Immature natural killer cell (primary cell): ENCODE measurements around the gene ASPSCR1. TPM values are rescaled to one million over a fixed set of nuclear protein-coding genes. Genes with fewer than 3 reads are reported as not detected.
A peak's percentile ranks its signal among the peaks of the same experiment; 100 is the strongest.

ENCODE experiments used
- DNase-seq, 3 donors: peaks; one replicate each; pipeline ENCODE4 v3.0.0; 2022; ENCODE audit warnings: mixed read lengths in 1 of 3
- H3K27ac Mint-ChIP-seq, 6 donors: one replicate each; pipeline ENCODE4 v1.8.0; 2020; ENCODE audit warnings: mixed read lengths in 6 of 6, mild to moderate bottlenecking in 5 of 6, inconsistent platforms in 4 of 6, moderate library complexity in 3 of 6
- H3K27me3 Mint-ChIP-seq, 3 donors: one replicate each; pipeline ENCODE4 v1.8.0; 2020 to 2021; ENCODE audit warnings: low read depth in 3 of 3, mild to moderate bottlenecking in 3 of 3, mixed read lengths in 3 of 3, moderate library complexity in 3 of 3, inconsistent platforms in 1 of 3
- H3K36me3 Mint-ChIP-seq, 3 donors: one replicate each; pipeline ENCODE4 v1.8.0; 2020; ENCODE audit warnings: mixed read lengths in 3 of 3, inconsistent platforms in 2 of 3, mild to moderate bottlenecking in 2 of 3
- H3K4me1 Mint-ChIP-seq, 2 donors: one replicate each; pipeline ENCODE4 v1.8.0; 2020; ENCODE audit warnings: inconsistent platforms in 2 of 2, mild to moderate bottlenecking in 2 of 2, mixed read lengths in 2 of 2, moderate library complexity in 1 of 2
- H3K4me3 Mint-ChIP-seq, 5 donors: one replicate each; pipeline ENCODE4 v1.8.0; 2020; ENCODE audit warnings: mild to moderate bottlenecking in 5 of 5, mixed read lengths in 5 of 5, inconsistent platforms in 3 of 5, moderate library complexity in 3 of 5
- H3K9me3 Mint-ChIP-seq, 6 donors: one replicate each; pipeline ENCODE4 v1.8.0; 2020; ENCODE audit warnings: mild to moderate bottlenecking in 6 of 6, mixed read lengths in 6 of 6, inconsistent platforms in 4 of 6, moderate library complexity in 3 of 6
- polyA plus RNA-seq, 3 donors: library from polyadenylated mRNA; unstranded; fragments of 300-500 nt; fragmentation: Illumina TruSeq; gene quantifications; one replicate each; pipeline ENCODE4 v1.2.3, GENCODE V29; 2021

Gene ASPSCR1
- polyA plus RNA-seq, 3 donors from 2014 or later, result 21.1 to 32.9 (median 31.3) TPM

GRCh38 chr17:82018152-82018988, 40.9 kb downstream of the ASPSCR1 start:
- peaks cover 2 to 5% (median 4%) of the 10 kb centered on the region in 3 donors for H3K27me3 Mint-ChIP-seq

GRCh38 chr17:82018989-82019689, 41.7 kb downstream of the ASPSCR1 start:
- Mint-ChIP-seq H3K4me3 (no peak overlapping the region), H3K9me3 (no peaks in the 10 kb centered on the region), H3K4me1 (peaks cover 15 to 18% of the 10 kb centered on the region in 2 donors), H3K36me3 (no peaks in the 10 kb centered on the region), H3K27ac (no peak overlapping the region), H3K27me3 (peaks cover 2 to 5% (median 4%) of the 10 kb centered on the region in 3 donors)
- DNase-seq, result no peak

More at GRCh38 chr17:82018152-82018988, 40.9 kb downstream of the ASPSCR1 start:
- DNase-seq, result no peak
- Mint-ChIP-seq H3K4me1 (peaks cover 10 to 14% of the 10 kb centered on the region in 2 donors), H3K27ac (no peak overlapping the region), H3K9me3 (no peaks in the 10 kb centered on the region), H3K36me3 (no peaks in the 10 kb centered on the region), H3K4me3 (no peak overlapping the region)

GRCh38 chr17:82019690-82020571, 42.5 kb downstream of the ASPSCR1 start:
- Mint-ChIP-seq H3K36me3 (no peaks in the 10 kb centered on the region), H3K4me1 (peaks cover 15 to 19% of the 10 kb centered on the region in 2 donors), H3K27me3 (peaks cover 2 to 5% (median 4%) of the 10 kb centered on the region in 3 donors), H3K4me3 (no peak overlapping the region), H3K9me3 (no peaks in the 10 kb centered on the region), H3K27ac (no peak overlapping the region)
- DNase-seq, result peak; percentile 49 to 56 (median 55)

GRCh38 chr17:82020572-82021106, 43.2 kb downstream of the ASPSCR1 start:
- Mint-ChIP-seq H3K4me1 (peaks cover 15 to 19% of the 10 kb centered on the region in 2 donors), H3K4me3 (peak overlapping the region in 4 of 5 donors; percentile 21 to 82 (median 46)), H3K27ac (no peak overlapping the region), H3K27me3 (peaks cover 2 to 6% (median 5%) of the 10 kb centered on the region in 3 donors), H3K36me3 (no peaks in the 10 kb centered on the region), H3K9me3 (no peaks in the 10 kb centered on the region)
- DNase-seq, result no peak

GRCh38 chr17:82021107-82021899, 43.9 kb downstream of the ASPSCR1 start:
- peak in 2 of 3 donors; percentile 17 to 20 for DNase-seq
- H3K27ac Mint-ChIP-seq, result peak overlapping the region in 5 of 6 donors; percentile 30 to 85 (median 53)
- H3K9me3 Mint-ChIP-seq, result no peaks in the 10 kb centered on the region
- peaks cover 15 to 20% of the 10 kb centered on the region in 2 donors for H3K4me1 Mint-ChIP-seq
- peaks cover 2 to 6% (median 5%) of the 10 kb centered on the region in 3 donors for H3K27me3 Mint-ChIP-seq
- H3K4me3 Mint-ChIP-seq, result peak overlapping the region; percentile 82 to 87 (median 83)
- no peaks in the 10 kb centered on the region for H3K36me3 Mint-ChIP-seq

- Mint-ChIP-seq H3K36me3 (no peaks in the 10 kb centered on the region), H3K27me3 (peaks cover 2 to 6% (median 5%) of the 10 kb centered on the region in 3 donors), H3K27ac (peak overlapping the region; percentile 30 to 85 (median 60)), H3K4me3 (peak overlapping the region; percentile 82 to 87 (median 83)), H3K4me1 (peaks cover 15 to 20% of the 10 kb centered on the region in 2 donors), H3K9me3 (no peaks in the 10 kb centered on the region)
- DNase-seq, result no peak
These were observed 44.5 kb downstream of the ASPSCR1 start for GRCh38 chr17:82021900-82022309.

GRCh38 chr17:82022310-82022980, 45.0 kb downstream of the ASPSCR1 start, which contains the start of gene CENPX:
TSS of gene CENPX (minus strand) at chr17:82022878. CDS start at chr17:82022861, 17 bp downstream.
- Mint-ChIP-seq H3K27me3 (peaks cover 0 to 6% (median 5%) of the 10 kb centered on the region in 3 donors), H3K27ac (peak within 1 kb of the TSS; percentile 30 to 85 (median 68)), H3K9me3 (no peaks in the 10 kb centered on the region), H3K4me3 (peak within 1 kb of the TSS; percentile 82 to 87 (median 83)), H3K4me1 (peaks cover 15 to 20% of the 10 kb centered on the region in 2 donors), H3K36me3 (no peaks in the 10 kb centered on the region)
- no peak for DNase-seq

- H3K27ac Mint-ChIP-seq, result peak within 1 kb of the TSS in 4 of 6 donors; percentile 65 to 85 (median 68)
- peak; percentile 99 to 100 (median 100) for DNase-seq
- peaks cover 15 to 20% of the 10 kb centered on the region in 2 donors for H3K4me1 Mint-ChIP-seq
- peaks cover 0 to 7% (median 6%) of the 10 kb centered on the region in 3 donors for H3K27me3 Mint-ChIP-seq
- no peaks in the 10 kb centered on the region for H3K9me3 Mint-ChIP-seq
- H3K4me3 Mint-ChIP-seq, result peak within 1 kb of the TSS; percentile 82 to 87 (median 83)
- H3K36me3 Mint-ChIP-seq, result no peaks in the 10 kb centered on the region
These were observed 45.6 kb downstream of the ASPSCR1 start, which contains the start of gene LRRC45 for GRCh38 chr17:82022981-82023446. TSS of gene LRRC45 (plus strand) at chr17:82023305. CDS start at chr17:82023644, 339 bp downstream.

- Mint-ChIP-seq H3K9me3 (no peaks in the 10 kb centered on the region), H3K4me1 (peaks cover 15 to 20% of the 10 kb centered on the region in 2 donors), H3K27ac (peak overlapping the region in 1 of 6 donors; percentile 14), H3K36me3 (no peaks in the 10 kb centered on the region), H3K4me3 (peak overlapping the region; percentile 69 to 87 (median 82)), H3K27me3 (peaks cover 0 to 7% (median 6%) of the 10 kb centered on the region in 3 donors)
- no peak for DNase-seq
These were observed 46.2 kb downstream of the ASPSCR1 start for GRCh38 chr17:82023447-82024241.

GRCh38 chr17:82024859-82025258, 47.4 kb downstream of the ASPSCR1 start:
- peaks cover 0 to 7% (median 6%) of the 10 kb centered on the region in 3 donors for H3K27me3 Mint-ChIP-seq

More at GRCh38 chr17:82024859-82025258, 47.4 kb downstream of the ASPSCR1 start:
- peaks cover 15 to 23% of the 10 kb centered on the region in 2 donors for H3K4me1 Mint-ChIP-seq
- H3K36me3 Mint-ChIP-seq, result no peaks in the 10 kb centered on the region
- no peak overlapping the region for H3K4me3 Mint-ChIP-seq
- DNase-seq, result no peak
- no peaks in the 10 kb centered on the region for H3K9me3 Mint-ChIP-seq
- H3K27ac Mint-ChIP-seq, result no peak overlapping the region
